H1 (cell line): Measurements from ENCODE around the gene RIOK3. TPM values are rescaled to one million over a fixed set of nuclear protein-coding genes. Genes with fewer than 3 reads are reported as not detected.

Experiments used
- CTCF ChIA-PET: fragments of 300-600 bp; sonication (Branson Sonifier 250); formaldehyde crosslinking; loops from one replicate; lab custom pipeline; 2021; ENCODE audit not compliant: partially characterized antibody; lab: Charles Lee
- POLR2A ChIA-PET: fragments of 300-600 bp; sonication (Branson Sonifier 250); formaldehyde crosslinking; loops from one replicate; lab custom pipeline; 2021; ENCODE audit warnings: inconsistent platforms; ENCODE audit not compliant: partially characterized antibody; lab: Charles Lee
- DNase-seq, 2 experiments: peaks; one replicate each; pipeline versions ENCODE4 v3.0.0 to v3.0.0-alpha.2; 2010 to 2022; ENCODE audit warnings: low spot score in 2 of 2, low read depth in 1 of 2, mixed read lengths in 1 of 2
- FAIRE-seq: peaks from 2 replicates; lab custom pipeline; 2011; peaks lifted over from hg19 to GRCh38; lab: Jason Lieb, UNC
- H2AFZ ChIP-seq: 2 replicates; pipeline ENCODE4 v1.8.1; 2012; ENCODE audit warnings: low read length, inconsistent platforms
- H2AK5ac ChIP-seq: 2 replicates; pipeline ENCODE4 v1.6.1; 2013; ENCODE audit warnings: low read depth, low read length
- H2BK120ac ChIP-seq: replicated peaks from 2 replicates; pipeline ENCODE3; 2013; ENCODE audit warnings: low read depth, low read length, inconsistent platforms
- H2BK12ac ChIP-seq: 2 replicates; pipeline ENCODE4 v1.6.1; 2013; ENCODE audit warnings: low read depth, low read length
- H2BK15ac ChIP-seq: 2 replicates; pipeline ENCODE4 v1.6.1; 2013; ENCODE audit warnings: low read length
- H2BK20ac ChIP-seq: 2 replicates; pipeline ENCODE4 v1.6.1; 2013; ENCODE audit warnings: low read length
- H2BK5ac ChIP-seq: 2 replicates; pipeline ENCODE4 v1.6.1; 2013; ENCODE audit warnings: low read depth, low read length
- H3K14ac ChIP-seq: 2 replicates; pipeline ENCODE4 v1.6.1; 2013; ENCODE audit warnings: inconsistent platforms; ENCODE audit not compliant: insufficient read length
- H3K18ac ChIP-seq: 2 replicates; pipeline ENCODE4 v1.6.1; 2013; ENCODE audit warnings: low read length; ENCODE audit errors: extremely low read depth
- H3K23ac ChIP-seq: 2 replicates; pipeline ENCODE4 v1.6.1; 2013; ENCODE audit warnings: inconsistent platforms; ENCODE audit not compliant: insufficient read length
- H3K23me2 ChIP-seq: 2 replicates; pipeline ENCODE4 v1.6.1; 2013; ENCODE audit warnings: low read depth, low read length
- H3K27ac ChIP-seq: 2 replicates; pipeline ENCODE4 v1.6.1; 2011; ENCODE audit warnings: low read depth, low read length, inconsistent platforms
- H3K27me3 ChIP-seq, 4 experiments: replicated peaks in 1 of 4; 1 replicate in 1 of 4; 2 replicates in 3 of 4; pipeline versions ENCODE4 v1.6.1 to v1.8.1; 2011 to 2013; ENCODE audit warnings: low read length in 3 of 4, mild to moderate bottlenecking in 3 of 4, inconsistent platforms in 2 of 4, mixed read lengths in 2 of 4, moderate library complexity in 1 of 4; ENCODE audit not compliant: control insufficient read depth in 3 of 4, insufficient read depth in 3 of 4; ENCODE audit errors: extremely low read depth in 1 of 4
- H3K36me3 ChIP-seq, 4 experiments: 2 replicates each; pipeline versions ENCODE4 v1.6.1 to v1.8.1; 2011 to 2013; ENCODE audit warnings: mild to moderate bottlenecking in 4 of 4, low read length in 3 of 4, moderate library complexity in 2 of 4, control low read depth in 1 of 4, inconsistent platforms in 1 of 4; ENCODE audit not compliant: insufficient read depth in 4 of 4, control insufficient read depth in 2 of 4
- H3K4ac ChIP-seq: replicated peaks from 2 replicates; pipeline ENCODE3; 2013; ENCODE audit warnings: low read length, low read depth, mixed read lengths, inconsistent platforms; ENCODE audit not compliant: insufficient read length
- H3K4me1 ChIP-seq, 4 experiments: replicated peaks in 1 of 4; 1 replicate in 1 of 4; 2 replicates in 3 of 4; pipeline versions ENCODE4 v1.6.1 to v1.8.1; 2011 to 2013; ENCODE audit warnings: low read length in 3 of 4, inconsistent platforms in 2 of 4, mixed read lengths in 1 of 4; ENCODE audit not compliant: insufficient read depth in 4 of 4, control insufficient read depth in 3 of 4
- H3K4me2 ChIP-seq, 2 experiments: 2 replicates each; pipeline versions ENCODE4 v1.6.1 to v1.8.1; 2011 to 2013; ENCODE audit warnings: low read depth in 2 of 2, low read length in 2 of 2, control low read depth in 1 of 2, inconsistent platforms in 1 of 2, mild to moderate bottlenecking in 1 of 2; ENCODE audit not compliant: insufficient read depth in 1 of 2
- H3K4me3 ChIP-seq, 4 experiments: fragments of 200-600, 300-600 bp in 1 of 4; sonication (generic), shearing (Covaris generic), sonication (Bioruptor Twin) in 1 of 4; 2 replicates each; pipeline versions ENCODE4 v1.5.1 to v1.8.1; 2011 to 2016; ENCODE audit warnings: low read length in 4 of 4, low read depth in 3 of 4, control low read depth in 2 of 4, inconsistent platforms in 2 of 4, mild to moderate bottlenecking in 2 of 4, mixed read lengths in 1 of 4, moderate library complexity in 1 of 4; ENCODE audit not compliant: insufficient read depth in 2 of 4; ENCODE audit errors: extremely low read depth in 1 of 4
- H3K56ac ChIP-seq: replicated peaks from 2 replicates; pipeline ENCODE3; 2013; ENCODE audit warnings: low read depth, mild to moderate bottlenecking, mixed read lengths, low read length, inconsistent platforms; ENCODE audit not compliant: insufficient read length
- H3K79me1 ChIP-seq: 2 replicates; pipeline ENCODE4 v1.6.1; 2013; ENCODE audit warnings: low read depth, low read length, control low read depth
- H3K79me2 ChIP-seq, 2 experiments: 2 replicates each; pipeline versions ENCODE4 v1.6.1 to v1.8.1; 2012 to 2013; ENCODE audit warnings: low read length in 2 of 2, mild to moderate bottlenecking in 2 of 2, inconsistent platforms in 1 of 2; ENCODE audit not compliant: insufficient read depth in 2 of 2, control insufficient read depth in 1 of 2
- H3K9ac ChIP-seq, 4 experiments: replicated peaks in 1 of 4; 1 replicate in 1 of 4; 2 replicates in 3 of 4; pipeline versions ENCODE4 v1.6.1 to v1.8.1; 2011 to 2013; ENCODE audit warnings: low read depth in 3 of 4, low read length in 3 of 4, control low read depth in 2 of 4, mild to moderate bottlenecking in 2 of 4, moderate library complexity in 2 of 4, inconsistent platforms in 1 of 4; ENCODE audit errors: extremely low read depth in 1 of 4
- H3K9me3 ChIP-seq, 2 experiments: 2 replicates each; pipeline versions ENCODE4 v1.6.1 to v1.8.1; 2012 to 2013; ENCODE audit warnings: mild to moderate bottlenecking in 2 of 2, moderate library complexity in 2 of 2, control low read depth in 1 of 2, inconsistent platforms in 1 of 2, low read depth in 1 of 2, low read length in 1 of 2, mixed read lengths in 1 of 2; ENCODE audit not compliant: insufficient read depth in 2 of 2
- H4K20me1 ChIP-seq, 2 experiments: replicated peaks in 1 of 2; 2 replicates each; pipeline versions ENCODE3 to v1.8.1; 2011 to 2013; ENCODE audit warnings: inconsistent platforms in 2 of 2, low read length in 2 of 2, mild to moderate bottlenecking in 1 of 2; ENCODE audit not compliant: insufficient read depth in 2 of 2, control insufficient read depth in 1 of 2
- H4K5ac ChIP-seq: 2 replicates; pipeline ENCODE4 v1.6.1; 2013; ENCODE audit warnings: low read length, low read depth, mixed read lengths, inconsistent platforms; ENCODE audit not compliant: insufficient read length
- H4K8ac ChIP-seq: 2 replicates; pipeline ENCODE4 v1.8.0; 2013; ENCODE audit warnings: mild to moderate bottlenecking, moderate library complexity, low read length, inconsistent platforms; ENCODE audit not compliant: insufficient read depth; ENCODE audit errors: extremely low read depth
- H4K91ac ChIP-seq: replicated peaks from 2 replicates; pipeline ENCODE3; 2013; ENCODE audit warnings: low read length, mixed read lengths, inconsistent platforms; ENCODE audit not compliant: insufficient read length
- CREB1 ChIP-seq: IDR thresholded peaks from 2 replicates; pipeline ENCODE4 v1.6.1; 2012; ENCODE audit warnings: inconsistent platforms
- TBP ChIP-seq: IDR thresholded peaks from 2 replicates; pipeline ENCODE4 v1.6.1; 2011; ENCODE audit warnings: low read depth, low read length, improper control_type of control experiment
- WGBS, 2 experiments: shearing (Covaris generic) in 1 of 2; methylation state at CpG; one replicate each; pipeline versions ENCODE4 v1.1.6 to v1.1.7; 2013 to 2015; ENCODE audit warnings: low lambda C conversion rate in 2 of 2, mixed read lengths in 2 of 2, inconsistent platforms in 1 of 2, low coverage in 1 of 2, missing lambda C conversion rate in 1 of 2; ENCODE audit not compliant: insufficient replicate concordance in 2 of 2, insufficient coverage in 1 of 2, insufficient read length in 1 of 2; ENCODE audit errors: extremely low coverage in 1 of 2, missing lambda C conversion rate in 1 of 2; 5-methylcytosine and 5-hydroxymethylcytosine counted together
- polyA plus RNA-seq, 7 experiments: library from polyadenylated mRNA; depleted of rRNA in 3 of 7; stranded (reverse) in 5 of 7; unstranded in 2 of 7; fragments of >200 nt in 5 of 7; fragments of 200-250 nt in 2 of 7; gene quantifications; 1 replicate in 5 of 7; 2 replicates in 1 of 7; 4 replicates in 1 of 7; pipeline versions ENCODE4 v1.2.1 to v1.2.3, GENCODE V29; 2011 to 2013; ENCODE audit warnings: missing spikeins in 2 of 7, mixed read lengths in 2 of 7
- total RNA-seq: library from RNA; stranded (reverse); fragmentation: NEBNext Ultra II Directional; extraction: Animal tissue kit (Norgen Biotek cat#: 25700); gene quantifications from 2 replicates; pipeline ENCODE4 v1.2.1, GENCODE V29; 2021
- TF ChIP-seq, protein P1 (sequence below): IDR thresholded peaks from 2 replicates; pipeline ENCODE4 v1.6.1; 2012; ENCODE audit warnings: low read length, inconsistent platforms

Gene RIOK3
- total and polyA plus RNA-seq, 2 of the 8 experiments (the other 6 are each of a cell fraction or from before 2014, with no cell fraction given) = 7.5 to 24.3 TPM

DNA sequence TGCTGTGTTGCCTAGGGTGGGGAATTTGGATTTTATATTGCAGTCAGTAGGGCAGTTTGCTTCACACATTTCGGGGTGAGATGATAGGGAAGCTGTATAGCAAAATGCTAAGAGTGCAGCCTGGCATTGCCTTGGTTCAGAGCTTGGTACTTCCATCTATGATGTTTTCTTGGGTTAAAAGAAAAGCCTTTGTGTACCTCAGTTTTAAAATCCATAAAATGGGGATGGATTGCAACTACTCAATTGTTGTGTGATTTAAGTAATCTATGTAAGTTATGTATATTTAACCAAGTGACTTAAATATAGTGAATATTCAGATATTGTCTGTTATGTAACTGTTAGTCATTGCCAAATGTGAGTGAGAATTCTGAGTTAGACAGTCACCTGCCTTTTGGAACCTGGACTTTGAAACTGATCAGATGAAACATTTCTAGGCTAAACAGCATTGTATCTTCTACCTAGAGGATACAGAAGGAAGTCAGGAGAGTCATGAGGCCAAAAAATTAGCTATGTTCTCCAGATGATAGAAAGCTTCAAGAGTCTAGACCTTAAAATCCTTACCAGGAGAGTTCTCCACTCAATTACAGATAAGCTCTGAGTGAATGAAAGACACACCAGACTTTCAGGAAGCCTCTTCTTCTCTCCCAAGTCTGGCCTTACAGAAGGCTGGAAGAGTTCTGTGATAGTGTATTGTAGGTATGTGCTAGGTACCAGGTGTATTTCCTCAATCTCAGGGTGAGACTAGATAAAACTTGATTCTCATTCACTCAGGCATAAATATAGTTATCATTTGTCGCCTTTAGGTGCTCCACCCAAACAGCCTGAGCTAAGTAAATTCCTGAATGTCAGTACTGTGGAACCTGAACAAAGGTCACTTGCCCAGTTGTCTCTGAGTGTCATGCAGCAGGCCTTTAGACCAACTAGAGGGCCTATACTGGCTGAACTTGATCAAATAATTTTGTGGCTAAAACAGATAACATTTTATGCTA, 7.5 kb downstream of the RIOK3 start:
- Histone ChIP-seq H3K4me2 (no peak overlapping the region), H3K4ac (no peak overlapping the region), H3K56ac (no peak overlapping the region), H3K4me3 (no peak overlapping the region), H3K9me3 (no peaks in the 10 kb centered on the region), H3K36me3 (peaks cover 2 to 15% (median 11%) of the 10 kb centered on the region in 4 experiments), H2BK15ac (no peak overlapping the region), H3K23me2 (no peaks in the 10 kb centered on the region), H2BK20ac (no peak overlapping the region), H4K91ac (no peak overlapping the region), H2AK5ac (no peak overlapping the region), H3K23ac (no peak overlapping the region), H3K79me2 (peaks cover 0 to 43% of the 10 kb centered on the region in 2 experiments; a peak in 2 of 4 replicates), H4K8ac (no peak overlapping the region), H2BK5ac (no peak overlapping the region), H3K4me1 (no peaks in the 10 kb centered on the region), H3K79me1 (peaks cover 2% of the 10 kb centered on the region), H3K9ac (no peak overlapping the region), H4K5ac (no peak overlapping the region), H2BK120ac (no peak overlapping the region), H2AFZ (no peak overlapping the region), H3K14ac (no peak overlapping the region), H4K20me1 (peaks cover 0 to 8% of the 10 kb centered on the region in 2 experiments), H2BK12ac (no peak overlapping the region), H3K18ac (no peak overlapping the region), H3K27me3 (no peaks in the 10 kb centered on the region), H3K27ac (no peak overlapping the region)
- ChIA-PET CTCF (no interaction called here), POLR2A (no interaction called here)
- TF ChIP-seq, protein P1, sequence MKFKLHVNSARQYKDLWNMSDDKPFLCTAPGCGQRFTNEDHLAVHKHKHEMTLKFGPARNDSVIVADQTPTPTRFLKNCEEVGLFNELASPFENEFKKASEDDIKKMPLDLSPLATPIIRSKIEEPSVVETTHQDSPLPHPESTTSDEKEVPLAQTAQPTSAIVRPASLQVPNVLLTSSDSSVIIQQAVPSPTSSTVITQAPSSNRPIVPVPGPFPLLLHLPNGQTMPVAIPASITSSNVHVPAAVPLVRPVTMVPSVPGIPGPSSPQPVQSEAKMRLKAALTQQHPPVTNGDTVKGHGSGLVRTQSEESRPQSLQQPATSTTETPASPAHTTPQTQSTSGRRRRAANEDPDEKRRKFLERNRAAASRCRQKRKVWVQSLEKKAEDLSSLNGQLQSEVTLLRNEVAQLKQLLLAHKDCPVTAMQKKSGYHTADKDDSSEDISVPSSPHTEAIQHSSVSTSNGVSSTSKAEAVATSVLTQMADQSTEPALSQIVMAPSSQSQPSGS = no peak
- TF ChIP-seq TBP (no peak), CREB1 (no peak)
- FAIRE-seq (no peak), DNase-seq (no peak)
- 90% methylated on average over 2 of the region's 2 CpGs; no CpG with 5 or more reads in 1 of the 2 experiments for WGBS, 2 experiments
